Measurements from ENCODE around the gene CCDC85C. TPM values are rescaled to one million over a fixed set of nuclear protein-coding genes. Genes with fewer than 3 reads are reported as not detected.
A peak's percentile ranks its signal among the peaks of the same experiment; 100 is the strongest.

Gene CCDC85C
- total RNA-seq, 1 donor from 2014 or later = 4.4 TPM

GRCh38 chr14:99589031-99589441 is 15.0 kb downstream of the CCDC85C start:
- H3K36me3 Mint-ChIP-seq (ENCODE audit: unreplicated experiment) = no peaks in the 10 kb centered on the region
- TF ChIP-seq, protein P1, sequence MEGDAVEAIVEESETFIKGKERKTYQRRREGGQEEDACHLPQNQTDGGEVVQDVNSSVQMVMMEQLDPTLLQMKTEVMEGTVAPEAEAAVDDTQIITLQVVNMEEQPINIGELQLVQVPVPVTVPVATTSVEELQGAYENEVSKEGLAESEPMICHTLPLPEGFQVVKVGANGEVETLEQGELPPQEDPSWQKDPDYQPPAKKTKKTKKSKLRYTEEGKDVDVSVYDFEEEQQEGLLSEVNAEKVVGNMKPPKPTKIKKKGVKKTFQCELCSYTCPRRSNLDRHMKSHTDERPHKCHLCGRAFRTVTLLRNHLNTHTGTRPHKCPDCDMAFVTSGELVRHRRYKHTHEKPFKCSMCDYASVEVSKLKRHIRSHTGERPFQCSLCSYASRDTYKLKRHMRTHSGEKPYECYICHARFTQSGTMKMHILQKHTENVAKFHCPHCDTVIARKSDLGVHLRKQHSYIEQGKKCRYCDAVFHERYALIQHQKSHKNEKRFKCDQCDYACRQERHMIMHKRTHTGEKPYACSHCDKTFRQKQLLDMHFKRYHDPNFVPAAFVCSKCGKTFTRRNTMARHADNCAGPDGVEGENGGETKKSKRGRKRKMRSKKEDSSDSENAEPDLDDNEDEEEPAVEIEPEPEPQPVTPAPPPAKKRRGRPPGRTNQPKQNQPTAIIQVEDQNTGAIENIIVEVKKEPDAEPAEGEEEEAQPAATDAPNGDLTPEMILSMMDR (IDR thresholded peaks at IDR 0.05) = no peak
- peaks cover 34% of the 10 kb centered on the region for H3K4me1 Mint-ChIP-seq (ENCODE audit: unreplicated experiment)
- H3K4me3 Mint-ChIP-seq (ENCODE audit: unreplicated experiment) = no peak overlapping the region
- no peak for DNase-seq (ENCODE audit: extremely low spot score, unreplicated experiment)
- H3K27ac Mint-ChIP-seq (ENCODE audit: unreplicated experiment) = peak overlapping the region; percentile 1
- no peaks in the 10 kb centered on the region for H3K27me3 Mint-ChIP-seq (ENCODE audit: unreplicated experiment)
- no peaks in the 10 kb centered on the region for H3K9me3 Mint-ChIP-seq (ENCODE audit: unreplicated experiment)

GRCh38 chr14:99587460-99588278 is 16.3 kb downstream of the CCDC85C start:
- Mint-ChIP-seq H3K27me3 (ENCODE audit: unreplicated experiment) (no peaks in the 10 kb centered on the region), H3K27ac (ENCODE audit: unreplicated experiment) (no peak overlapping the region), H3K4me3 (ENCODE audit: unreplicated experiment) (no peak overlapping the region), H3K36me3 (ENCODE audit: unreplicated experiment) (no peaks in the 10 kb centered on the region), H3K4me1 (ENCODE audit: unreplicated experiment) (peaks cover 34% of the 10 kb centered on the region), H3K9me3 (ENCODE audit: unreplicated experiment) (no peaks in the 10 kb centered on the region)
- no peak for DNase-seq (ENCODE audit: extremely low spot score, unreplicated experiment)
- TF ChIP-seq, protein P1 (IDR thresholded peaks at IDR 0.05) = no peak

- H3K4me3 Mint-ChIP-seq (ENCODE audit: unreplicated experiment) = no peak overlapping the region
- H3K27me3 Mint-ChIP-seq (ENCODE audit: unreplicated experiment) = no peaks in the 10 kb centered on the region
- H3K36me3 Mint-ChIP-seq (ENCODE audit: unreplicated experiment) = no peaks in the 10 kb centered on the region
- no peaks in the 10 kb centered on the region for H3K9me3 Mint-ChIP-seq (ENCODE audit: unreplicated experiment)
- H3K4me1 Mint-ChIP-seq (ENCODE audit: unreplicated experiment) = peaks cover 34% of the 10 kb centered on the region
- TF ChIP-seq, protein P1 (IDR thresholded peaks at IDR 0.05) = no peak
- H3K27ac Mint-ChIP-seq (ENCODE audit: unreplicated experiment) = no peak overlapping the region
- DNase-seq (ENCODE audit: extremely low spot score, unreplicated experiment) = no peak
These were observed 17.1 kb downstream of the CCDC85C start for GRCh38 chr14:99586761-99587459.

DNA sequence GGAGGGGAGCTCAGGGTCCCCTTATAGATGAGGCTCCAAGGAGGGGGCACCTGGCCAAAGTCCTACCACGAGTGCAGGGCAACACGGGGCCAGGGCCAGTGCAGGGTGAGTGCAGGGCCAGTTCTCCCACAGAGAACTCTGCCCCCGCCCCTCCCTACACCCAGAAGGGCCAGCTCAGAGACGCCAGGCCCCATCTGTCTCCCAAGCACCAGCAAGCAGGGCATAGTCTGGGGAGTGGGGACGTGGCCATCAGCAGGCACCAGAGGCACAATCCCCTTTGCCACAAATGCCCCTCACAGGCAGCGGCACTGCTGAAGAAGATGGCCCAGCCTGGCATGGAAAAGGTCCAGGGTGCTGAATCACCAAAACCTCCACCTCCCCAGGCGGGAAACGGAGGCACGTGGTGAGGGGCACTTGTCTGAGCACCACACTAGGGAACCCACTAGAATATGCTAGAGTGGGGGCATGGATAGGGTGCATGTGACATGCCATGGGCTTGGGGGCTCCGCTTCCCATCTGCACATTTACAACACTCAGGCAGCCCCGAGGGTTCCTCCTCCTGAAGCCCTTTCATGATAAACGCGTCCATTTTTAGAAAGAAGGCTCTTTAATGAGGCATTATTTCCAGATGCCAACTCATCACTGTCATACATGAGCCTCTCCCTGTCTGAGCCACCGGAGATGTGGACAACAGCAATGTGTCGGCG is 17.8 kb downstream of the CCDC85C start:
- H3K9me3 Mint-ChIP-seq (ENCODE audit: unreplicated experiment) = no peaks in the 10 kb centered on the region
- H3K4me1 Mint-ChIP-seq (ENCODE audit: unreplicated experiment) = peaks cover 34% of the 10 kb centered on the region
- no peak overlapping the region for H3K27ac Mint-ChIP-seq (ENCODE audit: unreplicated experiment)
- no peak for DNase-seq (ENCODE audit: extremely low spot score, unreplicated experiment)
- H3K27me3 Mint-ChIP-seq (ENCODE audit: unreplicated experiment) = no peaks in the 10 kb centered on the region
- no peaks in the 10 kb centered on the region for H3K36me3 Mint-ChIP-seq (ENCODE audit: unreplicated experiment)
- TF ChIP-seq, protein P1 (IDR thresholded peaks at IDR 0.05) = no peak
- no peak overlapping the region for H3K4me3 Mint-ChIP-seq (ENCODE audit: unreplicated experiment)
